B cell (primary cell): ENCODE measurements around the gene OR52N1. TPM values are rescaled to one million over a fixed set of nuclear protein-coding genes. Genes with fewer than 3 reads are reported as not detected.

Source experiments
- ATAC-seq: fragments of 200-7000 bp; cut with Tn5 transposase; one replicate; pipeline ENCODE4 v1.10.0; 2021; ENCODE audit warnings: low read depth, mild to moderate bottlenecking, moderate number of reproducible peaks, moderate library complexity
- CTCF ChIA-PET: fragments of 350-600 bp; sonication (Branson Sonifier 250); formaldehyde crosslinking; loops from one replicate; lab custom pipeline; 2021; ENCODE audit warnings: antibody characterized with exemption, inconsistent platforms; lab: Charles Lee
- POLR2A ChIA-PET: fragments of 350-600 bp; sonication (Branson Sonifier 250); formaldehyde crosslinking; loops from one replicate; lab custom pipeline; 2021; ENCODE audit warnings: antibody characterized with exemption; lab: Charles Lee
- DNase-seq: peaks from one replicate; pipeline ENCODE4 v3.0.0; 2013
- H2AFZ ChIP-seq: 2 replicates; pipeline ENCODE4 v1.6.1; 2012; ENCODE audit warnings: mild to moderate bottlenecking, low read depth, low read length; ENCODE audit not compliant: insufficient read depth, poor library complexity, severe bottlenecking
- H3K27ac ChIP-seq, 2 donors: 1 replicate in 1 of 2; 2 replicates in 1 of 2; pipeline ENCODE4 v1.5.1; 2012 to 2013; ENCODE audit warnings: low read length in 2 of 2, mild to moderate bottlenecking in 2 of 2, moderate library complexity in 1 of 2
- H3K27me3 ChIP-seq, 4 experiments: fragments of 200-600 bp in 1 of 4; sonication (generic) in 1 of 4; replicated peaks in 1 of 4; 1 replicate in 2 of 4; 2 replicates in 2 of 4; pipeline versions ENCODE4 v1.6.1 to v1.7.0; 2013 to 2016; ENCODE audit warnings: low read length in 3 of 4, mild to moderate bottlenecking in 2 of 4, mixed read lengths in 1 of 4, moderate library complexity in 1 of 4; ENCODE audit not compliant: insufficient read depth in 4 of 4, control insufficient read depth in 3 of 4; ENCODE audit errors: control extremely low read depth in 1 of 4
- H3K36me3 ChIP-seq, 2 experiments: replicated peaks in 1 of 2; 1 replicate in 1 of 2; 2 replicates in 1 of 2; pipeline versions ENCODE4 v1.6.1 to v1.7.1; 2013; ENCODE audit warnings: low read length in 1 of 2; ENCODE audit not compliant: insufficient read depth in 2 of 2, control insufficient read depth in 1 of 2; ENCODE audit errors: control extremely low read depth in 1 of 2, extremely low read depth in 1 of 2
- H3K4me1 ChIP-seq, 2 donors: fragments of 200-600 bp in 1 of 2; sonication (generic) in 1 of 2; 1 replicate in 1 of 2; 2 replicates in 1 of 2; pipeline versions ENCODE4 v1.5.1 to v1.6.1; 2013 to 2017; ENCODE audit warnings: low read length in 2 of 2; ENCODE audit not compliant: control insufficient read depth in 2 of 2, insufficient read depth in 2 of 2
- H3K4me2 ChIP-seq: replicated peaks from 2 replicates; pipeline ENCODE3; 2012; ENCODE audit warnings: mild to moderate bottlenecking, low read depth, low read length; ENCODE audit not compliant: poor library complexity, severe bottlenecking
- H3K4me3 ChIP-seq, 5 experiments: fragments of 200-600 bp in 1 of 5; sonication (generic) in 1 of 5; 1 replicate in 3 of 5; 2 replicates in 2 of 5; pipeline versions ENCODE4 v1.5.1 to v1.7.0; 2011 to 2016; ENCODE audit warnings: low read length in 4 of 5, mild to moderate bottlenecking in 4 of 5, low read depth in 2 of 5, control low read depth in 1 of 5, moderate library complexity in 1 of 5; ENCODE audit not compliant: insufficient read depth in 1 of 5; ENCODE audit errors: control extremely low read depth in 1 of 5, extremely low read depth in 1 of 5
- H3K79me2 ChIP-seq: fragments of 200-600 bp; sonication (generic); one replicate; pipeline ENCODE4 v1.6.0; 2016; ENCODE audit warnings: low read length; ENCODE audit not compliant: control insufficient read depth, insufficient read depth
- H3K9ac ChIP-seq: fragments of 200-600 bp; sonication (generic); 2 replicates; pipeline ENCODE4 v1.6.1; 2017; ENCODE audit warnings: mild to moderate bottlenecking, low read length, moderate library complexity
- H3K9me3 ChIP-seq, 3 donors: one replicate each; pipeline versions ENCODE4 v1.6.1 to v1.7.1; 2013; ENCODE audit warnings: low read length in 2 of 3; ENCODE audit not compliant: control insufficient read depth in 2 of 3, insufficient read depth in 1 of 3; ENCODE audit errors: control extremely low read depth in 1 of 3
- H4K20me1 ChIP-seq: 2 replicates; pipeline ENCODE4 v1.6.0; 2012; ENCODE audit warnings: mild to moderate bottlenecking, low read length; ENCODE audit not compliant: insufficient read depth, control insufficient read depth, poor library complexity, severe bottlenecking
- H3K27ac Mint-ChIP-seq: one replicate; pipeline ENCODE4 v1.8.0; 2021; ENCODE audit warnings: mixed read lengths
- H3K27me3 Mint-ChIP-seq: one replicate; pipeline ENCODE4 v1.8.0; 2021; ENCODE audit warnings: mixed read lengths
- H3K4me1 Mint-ChIP-seq: one replicate; pipeline ENCODE4 v1.8.0; 2021; ENCODE audit warnings: mixed read lengths
- H3K4me3 Mint-ChIP-seq: one replicate; pipeline ENCODE4 v1.8.0; 2021; ENCODE audit warnings: mixed read lengths
- H3K9me3 Mint-ChIP-seq: one replicate; pipeline ENCODE4 v1.8.0; 2022; ENCODE audit warnings: mixed read lengths; ENCODE audit not compliant: insufficient read depth
- EZH2 ChIP-seq: IDR thresholded peaks from 2 replicates; pipeline ENCODE4 v1.6.1; 2012; ENCODE audit warnings: borderline replicate concordance, low read depth, mild to moderate bottlenecking, moderate library complexity, low read length; ENCODE audit not compliant: insufficient read depth, poor library complexity, severe bottlenecking
- WGBS: methylation state at CpG from one replicate; pipeline ENCODE4 v1.1.5; 2013; ENCODE audit warnings: missing lambda C conversion rate; ENCODE audit not compliant: insufficient coverage; 5-methylcytosine and 5-hydroxymethylcytosine counted together
- intact Hi-C: fragments of 100-400 bp; cut with micrococcal nuclease; formaldehyde crosslinking; loops from one replicate; pipeline ENCODE4 v1.10.0; 2022
- polyA plus RNA-seq: library from polyadenylated mRNA; depleted of rRNA; stranded (reverse); fragments of >200 nt; gene quantifications from 2 replicates; pipeline ENCODE4 v1.2.3, GENCODE V29; 2012
- total RNA-seq, 2 donors: library from RNA; stranded (reverse); fragments of 120-200 nt in 1 of 2; gene quantifications; 1 replicate in 1 of 2; 2 replicates in 1 of 2; pipeline versions ENCODE4 v1.2.3 to v1.2.4, GENCODE V29; 2013 to 2022
- TF ChIP-seq, protein P1 (sequence below): fragments of 200-600 bp; IDR thresholded peaks from one replicate; pipeline ENCODE4 v1.8.0; 2022; ENCODE audit warnings: antibody characterized with exemption, mild to moderate bottlenecking

OR52N1 gene
- total and polyA plus RNA-seq, 2 donors (not counting 1 experiment from before 2014, with no cell fraction given), result not detected

DNA sequence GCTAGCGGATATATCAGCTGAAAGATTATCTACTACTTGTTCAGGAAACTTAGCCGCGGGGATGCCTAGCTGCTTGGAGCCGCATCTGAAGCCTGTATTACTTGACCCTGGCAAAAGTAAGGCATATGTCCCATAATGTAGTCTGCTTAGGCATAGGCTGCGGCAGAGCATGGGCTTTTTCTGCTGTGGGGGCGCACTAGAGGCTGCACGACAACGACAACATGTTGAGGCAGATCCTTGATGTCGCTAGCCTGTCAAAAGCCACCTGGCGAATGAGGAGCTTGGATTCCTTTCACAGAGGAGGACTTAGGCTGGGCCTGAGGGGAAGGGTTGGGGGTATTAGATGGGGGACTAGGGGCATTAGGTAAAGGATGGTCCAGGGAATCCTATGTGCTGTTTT lies 16.5 kb upstream of the OR52N1 start:
- POLR2A ChIA-PET, result no interaction called here
- ATAC-seq (no peak), DNase-seq (no peak)
- H3K27me3 ChIP-seq, result peaks cover 0 to 11% (median 9%) of the 10 kb centered on the region in 4 experiments
- Mint-ChIP-seq H3K27ac (no peak overlapping the region), H3K27me3 (peaks cover 46% of the 10 kb centered on the region), H3K4me3 (no peak overlapping the region), H3K4me1 (peaks cover 12% of the 10 kb centered on the region), H3K9me3 (peaks cover 3% of the 10 kb centered on the region)
- no peak overlapping the region for H3K4me3 ChIP-seq
- CTCF ChIA-PET, result interaction anchor here (0.8 to 2.2 kb wide), 11 partner anchors 80 to 1171 kb away, joined by 3 to 19 read pairs (median 4); partner anchors contain the start of genes OR51D1, TRIM22 and TRIM5
- no peak overlapping the region for H3K4me2 ChIP-seq
- no peaks in the 10 kb centered on the region for H4K20me1 ChIP-seq
- H3K79me2 ChIP-seq, result no peaks in the 10 kb centered on the region
- peaks cover 10 to 12% of the 10 kb centered on the region in 2 donors for H3K4me1 ChIP-seq
- no peak overlapping the region for H3K27ac ChIP-seq
- peaks cover 0 to 3% (median 0%) of the 10 kb centered on the region in 3 donors for H3K9me3 ChIP-seq
- H3K36me3 ChIP-seq, result no peaks in the 10 kb centered on the region
- no peak overlapping the region for H3K9ac ChIP-seq
- H2AFZ ChIP-seq, result no peak overlapping the region
- no peak for TF ChIP-seq EZH2
- TF ChIP-seq, protein P1, sequence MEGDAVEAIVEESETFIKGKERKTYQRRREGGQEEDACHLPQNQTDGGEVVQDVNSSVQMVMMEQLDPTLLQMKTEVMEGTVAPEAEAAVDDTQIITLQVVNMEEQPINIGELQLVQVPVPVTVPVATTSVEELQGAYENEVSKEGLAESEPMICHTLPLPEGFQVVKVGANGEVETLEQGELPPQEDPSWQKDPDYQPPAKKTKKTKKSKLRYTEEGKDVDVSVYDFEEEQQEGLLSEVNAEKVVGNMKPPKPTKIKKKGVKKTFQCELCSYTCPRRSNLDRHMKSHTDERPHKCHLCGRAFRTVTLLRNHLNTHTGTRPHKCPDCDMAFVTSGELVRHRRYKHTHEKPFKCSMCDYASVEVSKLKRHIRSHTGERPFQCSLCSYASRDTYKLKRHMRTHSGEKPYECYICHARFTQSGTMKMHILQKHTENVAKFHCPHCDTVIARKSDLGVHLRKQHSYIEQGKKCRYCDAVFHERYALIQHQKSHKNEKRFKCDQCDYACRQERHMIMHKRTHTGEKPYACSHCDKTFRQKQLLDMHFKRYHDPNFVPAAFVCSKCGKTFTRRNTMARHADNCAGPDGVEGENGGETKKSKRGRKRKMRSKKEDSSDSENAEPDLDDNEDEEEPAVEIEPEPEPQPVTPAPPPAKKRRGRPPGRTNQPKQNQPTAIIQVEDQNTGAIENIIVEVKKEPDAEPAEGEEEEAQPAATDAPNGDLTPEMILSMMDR, result no peak
- intact Hi-C loops, result no loop called here
- 58% methylated on average over 8 of the region's 10 CpGs for WGBS

DNA sequence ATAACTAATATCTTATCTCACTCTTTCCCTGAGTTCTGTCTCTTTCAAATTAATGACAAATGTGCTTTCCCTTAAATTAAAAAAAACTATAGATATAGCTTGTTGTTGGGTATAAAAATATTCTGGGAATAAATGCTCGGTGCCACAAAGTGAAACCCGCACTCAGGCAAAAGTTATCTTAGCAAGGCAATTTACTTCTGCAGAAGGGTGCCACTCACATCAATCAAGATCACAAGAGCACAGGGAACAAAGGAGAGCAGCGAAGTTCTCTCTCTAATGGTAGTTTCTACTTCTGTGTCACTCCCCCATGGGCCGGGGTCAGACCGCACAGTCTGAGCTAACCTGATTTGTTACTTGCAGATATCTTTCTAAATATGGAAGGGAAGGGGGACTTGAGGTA lies 12.9 kb upstream of the OR52N1 start:
- Histone ChIP-seq H3K4me2 (no peak overlapping the region), H4K20me1 (no peaks in the 10 kb centered on the region), H3K79me2 (no peaks in the 10 kb centered on the region), H3K9ac (no peak overlapping the region), H2AFZ (no peak overlapping the region), H3K27me3 (peaks cover 0 to 15% (median 4%) of the 10 kb centered on the region in 4 experiments), H3K4me1 (peaks cover 4 to 8% of the 10 kb centered on the region in 2 donors), H3K27ac (no peak overlapping the region), H3K36me3 (no peaks in the 10 kb centered on the region), H3K4me3 (no peak overlapping the region), H3K9me3 (peaks cover 0 to 3% (median 0%) of the 10 kb centered on the region in 3 donors)
- WGBS, result 94% methylated on average over 4 of the region's 5 CpGs
- Mint-ChIP-seq H3K27me3 (peaks cover 35% of the 10 kb centered on the region), H3K27ac (no peak overlapping the region), H3K4me3 (no peak overlapping the region), H3K4me1 (peaks cover 8% of the 10 kb centered on the region), H3K9me3 (peaks cover 3% of the 10 kb centered on the region)
- ATAC-seq, result no peak
- ChIA-PET CTCF (interaction anchor here (1.1 kb wide), 1 partner anchor 198 kb away, joined by 3 read pairs; no protein-coding TSS in a partner anchor), POLR2A (no interaction called here)
- intact Hi-C loops, result no loop called here
- TF ChIP-seq EZH2, result no peak
- TF ChIP-seq, protein P1, result no peak
- DNase-seq, result no peak
